Measurements from ENCODE around the gene KCNS3.

DNA sequence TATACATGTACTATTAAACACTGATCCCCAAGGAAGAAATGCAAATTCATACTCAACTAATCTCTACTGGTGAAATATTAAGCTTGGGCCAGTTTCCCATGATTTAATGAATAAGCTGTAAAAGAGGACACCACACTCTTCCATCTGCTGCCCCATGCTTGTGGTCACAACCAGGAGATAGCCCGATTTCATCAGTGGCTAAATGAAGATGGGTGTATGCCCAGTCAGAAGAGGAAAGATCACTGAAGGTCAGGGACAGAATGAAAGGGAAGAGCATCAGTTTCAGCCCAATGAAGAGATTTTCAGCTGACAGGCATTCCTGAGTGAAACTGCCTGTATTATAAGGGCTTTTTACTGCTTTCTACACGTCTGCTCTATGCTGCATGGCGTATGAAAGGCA lies 103.5 kb downstream of the KCNS3 start:
- TF ChIP-seq CTCF (IDR thresholded peaks at IDR 0.05), result no peak
- TF ChIP-seq EZH2 (IDR thresholded peaks at IDR 0.05), result no peak

Data from neural progenitor cell (in vitro differentiated cells).